ENCODE data around the gene TRIM66. TPM values are rescaled to one million over a fixed set of nuclear protein-coding genes. Genes with fewer than 3 reads are reported as not detected.
A peak's percentile ranks its signal among the peaks of the same experiment; 100 is the strongest.

Gene TRIM66
- total RNA-seq, 1 donor from 2014 or later = 15.0 TPM

GRCh38 chr11:8721609-8722500, 39.4 kb upstream of the TRIM66 start:
- peak; percentile 4 for ATAC-seq
- TF ChIP-seq CTCF (IDR thresholded peaks at IDR 0.05) = no peak
- peaks cover 63% of the 10 kb centered on the region for H3K4me1 ChIP-seq
- intact Hi-C loops (cut with DNase I) = no loop called here
- H3K4me3 ChIP-seq = no peak overlapping the region
- peaks cover 7% of the 10 kb centered on the region for H3K36me3 ChIP-seq
- peak overlapping the region; percentile 80 for H3K27ac ChIP-seq
- DNase-seq = no peak
- H3K27me3 ChIP-seq = no peaks in the 10 kb centered on the region
- H3K9me3 ChIP-seq = no peaks in the 10 kb centered on the region

- H3K4me3 ChIP-seq = no peak overlapping the region
- H3K27ac ChIP-seq = peak overlapping the region; percentile 80
- intact Hi-C loops (cut with DNase I) = no loop called here
- H3K9me3 ChIP-seq = no peaks in the 10 kb centered on the region
- DNase-seq = no peak
- peaks cover 65% of the 10 kb centered on the region for H3K4me1 ChIP-seq
- TF ChIP-seq CTCF (IDR thresholded peaks at IDR 0.05) = no peak
- ATAC-seq = peak; percentile 81
- H3K36me3 ChIP-seq = peaks cover 7% of the 10 kb centered on the region
- H3K27me3 ChIP-seq = no peaks in the 10 kb centered on the region
Observed at GRCh38 chr11:8720868-8721608, 38.6 kb upstream of the TRIM66 start.

DNA sequence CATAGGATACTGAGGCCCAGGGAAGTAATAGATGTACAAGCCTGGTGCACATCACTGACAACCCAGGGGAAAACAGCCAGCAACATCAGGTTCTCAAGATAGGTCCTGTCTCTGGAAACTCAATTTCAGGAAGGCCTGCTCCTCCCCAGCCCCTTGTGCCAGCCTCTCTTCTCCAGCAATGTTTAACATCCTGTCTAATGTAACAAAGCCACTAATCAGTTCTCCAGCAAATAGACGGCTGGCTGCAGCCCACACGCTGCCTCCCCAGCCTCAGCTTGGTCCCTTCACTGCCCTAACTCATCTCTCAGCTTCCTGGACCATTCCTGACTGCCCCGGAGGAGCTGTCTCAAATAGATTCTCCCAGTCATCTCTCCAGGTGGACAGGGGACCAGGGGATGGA, 37.9 kb upstream of the TRIM66 start:
- H3K4me3 ChIP-seq = no peak overlapping the region
- peak overlapping the region; percentile 80 for H3K27ac ChIP-seq
- TF ChIP-seq CTCF (IDR thresholded peaks at IDR 0.05) = no peak
- H3K36me3 ChIP-seq = peaks cover 4% of the 10 kb centered on the region
- DNase-seq (no peak), ATAC-seq (no peak)
- intact Hi-C loops (cut with DNase I) = no loop called here
- peaks cover 65% of the 10 kb centered on the region for H3K4me1 ChIP-seq
- H3K27me3 ChIP-seq = no peaks in the 10 kb centered on the region
- no peaks in the 10 kb centered on the region for H3K9me3 ChIP-seq

DNA sequence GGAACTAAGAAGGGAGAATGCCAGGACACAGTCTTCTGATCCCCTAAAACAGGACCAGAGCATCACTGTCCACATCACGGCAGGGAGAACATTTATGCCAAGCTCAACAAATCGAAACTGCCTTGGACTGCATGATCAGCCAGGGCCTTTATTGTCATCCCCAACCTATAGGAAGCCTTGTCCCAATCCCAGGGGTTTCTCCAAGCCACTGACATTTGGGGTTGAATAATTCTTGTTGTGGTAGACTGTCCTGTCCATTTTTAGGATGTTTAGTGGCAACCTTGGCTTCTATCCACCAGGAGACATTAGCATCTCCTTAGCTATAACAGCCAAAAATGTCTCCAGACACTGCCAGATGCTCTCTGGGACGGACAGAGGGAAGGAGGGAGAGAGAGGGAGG, 37.3 kb upstream of the TRIM66 start:
- no peak for TF ChIP-seq CTCF (IDR thresholded peaks at IDR 0.05)
- Histone ChIP-seq H3K4me1 (peaks cover 65% of the 10 kb centered on the region), H3K4me3 (no peak overlapping the region), H3K27me3 (no peaks in the 10 kb centered on the region), H3K9me3 (no peaks in the 10 kb centered on the region), H3K36me3 (peaks cover 5% of the 10 kb centered on the region), H3K27ac (peak overlapping the region; percentile 80)
- intact Hi-C loops (cut with DNase I) = no loop called here
- DNase-seq (no peak), ATAC-seq (no peak)

DNA sequence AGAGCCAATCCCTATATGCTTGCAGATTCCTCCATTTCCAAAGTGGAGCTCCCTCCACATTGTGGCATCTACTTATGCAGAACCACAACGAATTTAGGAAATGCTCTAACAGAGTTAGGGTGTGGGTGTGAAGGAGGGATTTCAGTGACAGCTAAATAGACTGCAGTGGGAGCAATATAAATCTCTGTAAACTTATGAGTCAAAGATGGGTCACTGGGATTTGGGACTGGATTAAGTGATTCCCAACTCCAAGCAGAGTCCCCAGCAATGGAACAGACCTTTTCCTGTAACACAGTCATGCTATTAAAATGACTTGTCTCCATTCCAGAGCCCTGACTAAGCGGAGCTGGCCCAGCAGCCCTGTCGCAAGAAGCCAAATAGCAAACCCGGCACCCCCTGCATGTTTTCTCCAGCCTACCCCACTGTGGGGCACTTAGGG, 36.8 kb upstream of the TRIM66 start:
- ATAC-seq (peak; percentile 20), DNase-seq (no peak)
- Histone ChIP-seq H3K4me1 (peaks cover 65% of the 10 kb centered on the region), H3K4me3 (no peak overlapping the region), H3K27ac (peak overlapping the region; percentile 80), H3K36me3 (peaks cover 9% of the 10 kb centered on the region), H3K9me3 (no peaks in the 10 kb centered on the region), H3K27me3 (no peaks in the 10 kb centered on the region)
- intact Hi-C loops (cut with DNase I) = no loop called here
- no peak for TF ChIP-seq CTCF (IDR thresholded peaks at IDR 0.05)
